ENCODE data around the gene ZBTB32.

The ZBTB32 gene

GRCh38 chr19:35738021-35738886 is 33.9 kb downstream of the ZBTB32 start:
- H3K9me3 ChIP-seq (ENCODE audit: control insufficient read depth, insufficient read depth, low read depth, low read length): no peaks in the 10 kb centered on the region
- POLR2A ChIA-PET: interaction anchor here (0.7 to 7.7 kb wide), 4 partner anchors 7 to 19 kb away, joined by 3 to 204 read pairs (median 3); partner anchors contain the start of genes LIN37, PSENEN and U2AF1L4
- no peak for TF ChIP-seq ZNF114 (tag by site-specific recombination; IDR thresholded peaks at IDR 0.05)
- TF ChIP-seq ZNF311 (tag by site-specific recombination; IDR thresholded peaks at IDR 0.05; ENCODE audit: borderline replicate concordance): no peak
- no peak for TF ChIP-seq ZNF529 (tag by site-specific recombination; IDR thresholded peaks at IDR 0.05; ENCODE audit: insufficient replicate concordance)
- TF ChIP-seq, protein P1, sequence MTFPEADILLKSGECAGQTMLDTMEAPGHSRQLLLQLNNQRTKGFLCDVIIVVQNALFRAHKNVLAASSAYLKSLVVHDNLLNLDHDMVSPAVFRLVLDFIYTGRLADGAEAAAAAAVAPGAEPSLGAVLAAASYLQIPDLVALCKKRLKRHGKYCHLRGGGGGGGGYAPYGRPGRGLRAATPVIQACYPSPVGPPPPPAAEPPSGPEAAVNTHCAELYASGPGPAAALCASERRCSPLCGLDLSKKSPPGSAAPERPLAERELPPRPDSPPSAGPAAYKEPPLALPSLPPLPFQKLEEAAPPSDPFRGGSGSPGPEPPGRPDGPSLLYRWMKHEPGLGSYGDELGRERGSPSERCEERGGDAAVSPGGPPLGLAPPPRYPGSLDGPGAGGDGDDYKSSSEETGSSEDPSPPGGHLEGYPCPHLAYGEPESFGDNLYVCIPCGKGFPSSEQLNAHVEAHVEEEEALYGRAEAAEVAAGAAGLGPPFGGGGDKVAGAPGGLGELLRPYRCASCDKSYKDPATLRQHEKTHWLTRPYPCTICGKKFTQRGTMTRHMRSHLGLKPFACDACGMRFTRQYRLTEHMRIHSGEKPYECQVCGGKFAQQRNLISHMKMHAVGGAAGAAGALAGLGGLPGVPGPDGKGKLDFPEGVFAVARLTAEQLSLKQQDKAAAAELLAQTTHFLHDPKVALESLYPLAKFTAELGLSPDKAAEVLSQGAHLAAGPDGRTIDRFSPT (tag by site-specific recombination; IDR thresholded peaks at IDR 0.05): peak; percentile 46; the same call in 1 of the 2 replicates
- no peak for TF ChIP-seq ZNF274 (IDR thresholded peaks at IDR 0.05; ENCODE audit: low read length)
- TF ChIP-seq ZNF274 (tag by site-specific recombination; IDR thresholded peaks at IDR 0.05; ENCODE audit: borderline replicate concordance): no peak
- no peak for TF ChIP-seq BCL11B (tag by site-specific recombination; IDR thresholded peaks at IDR 0.05; ENCODE audit: low read depth)
- TF ChIP-seq, protein P2, sequence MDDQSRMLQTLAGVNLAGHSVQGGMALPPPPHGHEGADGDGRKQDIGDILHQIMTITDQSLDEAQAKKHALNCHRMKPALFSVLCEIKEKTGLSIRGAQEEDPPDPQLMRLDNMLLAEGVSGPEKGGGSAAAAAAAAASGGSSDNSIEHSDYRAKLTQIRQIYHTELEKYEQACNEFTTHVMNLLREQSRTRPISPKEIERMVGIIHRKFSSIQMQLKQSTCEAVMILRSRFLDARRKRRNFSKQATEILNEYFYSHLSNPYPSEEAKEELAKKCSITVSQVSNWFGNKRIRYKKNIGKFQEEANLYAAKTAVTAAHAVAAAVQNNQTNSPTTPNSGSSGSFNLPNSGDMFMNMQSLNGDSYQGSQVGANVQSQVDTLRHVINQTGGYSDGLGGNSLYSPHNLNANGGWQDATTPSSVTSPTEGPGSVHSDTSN (CRISPR knock-in tag; IDR thresholded peaks at IDR 0.05): no peak
- TF ChIP-seq PRDM10 (tag by site-specific recombination; IDR thresholded peaks at IDR 0.05): no peak
- 0 out of 2 replicates have a peak, but pooled peaks have one; percentile 24 for TF ChIP-seq ZEB2 (tag by site-specific recombination; IDR thresholded peaks at IDR 0.05)
- TF ChIP-seq ZNF416 (tag by site-specific recombination; IDR thresholded peaks at IDR 0.05): no peak
- TF ChIP-seq ZNF561 (tag by site-specific recombination; IDR thresholded peaks at IDR 0.05; ENCODE audit: borderline replicate concordance): no peak
- TF ChIP-seq KLF17 (tag by site-specific recombination; IDR thresholded peaks at IDR 0.05): no peak
- TF ChIP-seq, protein P3, sequence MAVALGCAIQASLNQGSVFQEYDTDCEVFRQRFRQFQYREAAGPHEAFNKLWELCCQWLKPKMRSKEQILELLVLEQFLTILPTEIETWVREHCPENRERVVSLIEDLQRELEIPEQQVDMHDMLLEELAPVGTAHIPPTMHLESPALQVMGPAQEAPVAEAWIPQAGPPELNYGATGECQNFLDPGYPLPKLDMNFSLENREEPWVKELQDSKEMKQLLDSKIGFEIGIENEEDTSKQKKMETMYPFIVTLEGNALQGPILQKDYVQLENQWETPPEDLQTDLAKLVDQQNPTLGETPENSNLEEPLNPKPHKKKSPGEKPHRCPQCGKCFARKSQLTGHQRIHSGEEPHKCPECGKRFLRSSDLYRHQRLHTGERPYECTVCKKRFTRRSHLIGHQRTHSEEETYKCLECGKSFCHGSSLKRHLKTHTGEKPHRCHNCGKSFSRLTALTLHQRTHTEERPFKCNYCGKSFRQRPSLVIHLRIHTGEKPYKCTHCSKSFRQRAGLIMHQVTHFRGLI (tag by site-specific recombination; IDR thresholded peaks at IDR 0.05): no peak
- TF ChIP-seq, protein P4, sequence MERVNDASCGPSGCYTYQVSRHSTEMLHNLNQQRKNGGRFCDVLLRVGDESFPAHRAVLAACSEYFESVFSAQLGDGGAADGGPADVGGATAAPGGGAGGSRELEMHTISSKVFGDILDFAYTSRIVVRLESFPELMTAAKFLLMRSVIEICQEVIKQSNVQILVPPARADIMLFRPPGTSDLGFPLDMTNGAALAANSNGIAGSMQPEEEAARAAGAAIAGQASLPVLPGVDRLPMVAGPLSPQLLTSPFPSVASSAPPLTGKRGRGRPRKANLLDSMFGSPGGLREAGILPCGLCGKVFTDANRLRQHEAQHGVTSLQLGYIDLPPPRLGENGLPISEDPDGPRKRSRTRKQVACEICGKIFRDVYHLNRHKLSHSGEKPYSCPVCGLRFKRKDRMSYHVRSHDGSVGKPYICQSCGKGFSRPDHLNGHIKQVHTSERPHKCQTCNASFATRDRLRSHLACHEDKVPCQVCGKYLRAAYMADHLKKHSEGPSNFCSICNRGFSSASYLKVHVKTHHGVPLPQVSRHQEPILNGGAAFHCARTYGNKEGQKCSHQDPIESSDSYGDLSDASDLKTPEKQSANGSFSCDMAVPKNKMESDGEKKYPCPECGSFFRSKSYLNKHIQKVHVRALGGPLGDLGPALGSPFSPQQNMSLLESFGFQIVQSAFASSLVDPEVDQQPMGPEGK (tag by site-specific recombination; IDR thresholded peaks at IDR 0.05): peak; percentile 51; the same call in 1 of the 2 replicates
- TF ChIP-seq ZNF530 (tag by site-specific recombination; IDR thresholded peaks at IDR 0.05; ENCODE audit: low read depth): no peak
- no peak for TF ChIP-seq AEBP2 (tag by site-specific recombination; IDR thresholded peaks at IDR 0.05; ENCODE audit: borderline replicate concordance)
- H3K4me3 ChIP-seq (ENCODE audit: low read depth, low read length): no peak overlapping the region
- H3K36me3 ChIP-seq (ENCODE audit: control insufficient read depth in 2 of 2, insufficient read depth in 1 of 2, low read length in 2 of 2): peaks cover 70 to 76% of the 10 kb centered on the region in 2 experiments
- H3K4me1 ChIP-seq (ENCODE audit: control insufficient read depth, insufficient read depth, low read length): peaks cover 12% of the 10 kb centered on the region
- CTCF ChIA-PET: interaction anchor here (0.6 to 2.0 kb wide), 7 partner anchors 11 to 1312 kb away, joined by 3 to 7 read pairs (median 4); no protein-coding TSS in a partner anchor
- H3K27ac ChIP-seq (ENCODE audit: extremely low read depth, low read depth, low read length): peak overlapping the region; percentile 50; the same call in 1 of the 2 replicates

Measured in HEK293 (cell line).